Kidney (tissue), 14 donors: ENCODE data around the gene SUCLG1. TPM values are rescaled to one million over a fixed set of nuclear protein-coding genes. Genes with fewer than 3 reads are reported as not detected.
"Not testable (repeated sequence)": the region's sequence is repeated elsewhere in the genome, so short reads cannot be mapped to it uniquely, and the experiment has no call there.

Experiments
- DNase-seq, 5 donors: peaks; one replicate each; pipeline ENCODE4 v3.0.0-alpha.2; 2013 to 2020
- FAIRE-seq: peaks from 2 replicates; lab custom pipeline; 2012; peaks lifted over from hg19 to GRCh38; lab: Jason Lieb, UNC
- H3K27ac ChIP-seq, 2 donors: one replicate each; pipeline ENCODE4 v1.7.0; 2013; ENCODE audit warnings: low read depth in 2 of 2, low read length in 2 of 2, inconsistent platforms in 1 of 2
- H3K27me3 ChIP-seq: one replicate; pipeline ENCODE4 v1.7.1; 2013; ENCODE audit warnings: low read length, inconsistent platforms; ENCODE audit not compliant: control insufficient read depth, insufficient read depth
- H3K36me3 ChIP-seq, 3 donors: one replicate each; pipeline versions ENCODE4 v1.7.0 to v1.7.1; 2013; ENCODE audit warnings: low read length in 3 of 3, control low read depth in 1 of 3, inconsistent platforms in 1 of 3; ENCODE audit not compliant: insufficient read depth in 3 of 3, control insufficient read depth in 2 of 3
- H3K4me1 ChIP-seq, 3 donors: one replicate each; pipeline versions ENCODE4 v1.7.0 to v1.7.1; 2013; ENCODE audit warnings: low read length in 3 of 3, inconsistent platforms in 1 of 3, low read depth in 1 of 3; ENCODE audit not compliant: control insufficient read depth in 2 of 3, insufficient read depth in 2 of 3
- H3K4me3 ChIP-seq, 3 donors: one replicate each; pipeline versions ENCODE4 v1.7.0 to v1.8.1; 2013; ENCODE audit warnings: low read length in 3 of 3, control low read depth in 1 of 3, inconsistent platforms in 1 of 3
- H3K9ac ChIP-seq, 3 donors: one replicate each; pipeline versions ENCODE4 v1.7.0 to v1.7.1; 2013; ENCODE audit warnings: low read length in 3 of 3, control low read depth in 1 of 3, inconsistent platforms in 1 of 3
- H3K9me3 ChIP-seq, 3 donors: one replicate each; pipeline versions ENCODE4 v1.7.0 to v1.7.1; 2013; ENCODE audit warnings: low read length in 3 of 3, control low read depth in 1 of 3, inconsistent platforms in 1 of 3; ENCODE audit not compliant: control insufficient read depth in 2 of 3, insufficient read depth in 1 of 3
- intact Hi-C: fragments of 100-400 bp; cut with DNase I; formaldehyde crosslinking; loops from one replicate; pipeline ENCODE4 v1.11.1; 2022
- polyA plus RNA-seq: library from polyadenylated mRNA; stranded (reverse); fragments of 350-450 nt; fragmentation: Illumina TruSeq; extraction: RNeasy Lipid Tissue Mini Kit (QIAGEN cat#74804); gene quantifications from one replicate; pipeline ENCODE4 v1.2.3, GENCODE V29; 2014; ENCODE audit warnings: low read depth, low replicate concordance; ENCODE audit not compliant: insufficient read depth
- total RNA-seq: library from RNA; stranded (reverse); fragmentation: NEBNext Ultra II Directional; extraction: Animal tissue kit (Norgen Biotek cat#: 25700); gene quantifications from one replicate; pipeline ENCODE4 v1.2.1, GENCODE V29; 2021
- TF ChIP-seq, protein P1 (sequence below): IDR thresholded peaks from 3 replicates; pipeline ENCODE4 v1.5.1; 2012; ENCODE audit warnings: mild to moderate bottlenecking, moderate library complexity, borderline replicate concordance; ENCODE audit not compliant: insufficient read depth; ENCODE audit errors: extremely low read depth
- donor health status: control.
- donor health status: control.
- donor health status: control.
- donor health status: control.
- donor health status: control.
- donor health status: DM: yes; HTN: yes; CAD: no.
- donor health status: Normal renal cell carcinoma (clear cell type).

Gene SUCLG1
- total and polyA plus RNA-seq, 2 donors from 2014 or later = 89.6 to 789 TPM

DNA sequence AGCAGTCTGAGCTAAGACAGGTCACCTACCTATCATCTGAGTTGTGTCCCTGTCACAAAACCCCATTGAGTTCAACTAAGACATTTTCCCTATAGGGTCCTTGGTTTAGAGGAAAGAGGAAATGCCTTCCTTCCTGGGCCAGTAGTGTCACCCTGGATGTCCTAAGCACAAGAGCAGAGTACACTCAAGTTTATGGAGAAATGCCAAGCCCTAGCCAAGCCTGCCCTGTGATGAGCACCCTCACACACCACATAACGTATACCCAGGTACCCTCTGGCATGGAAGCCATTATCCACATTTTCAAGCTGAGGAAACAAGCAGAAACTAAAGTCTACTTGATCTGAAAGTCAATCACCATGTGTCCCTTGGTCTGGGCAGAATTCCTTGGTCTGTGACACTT is 37.3 kb downstream of the SUCLG1 start:
- peaks cover 0 to 19% (median 3%) of the 10 kb centered on the region in 3 donors for H3K36me3 ChIP-seq
- DNase-seq (no peak), FAIRE-seq (no peak)
- H3K27ac ChIP-seq = no peak overlapping the region
- H3K4me1 ChIP-seq = peaks cover 0 to 5% (median 0%) of the 10 kb centered on the region in 3 donors
- no peaks in the 10 kb centered on the region for H3K9me3 ChIP-seq
- H3K9ac ChIP-seq = no peak overlapping the region
- intact Hi-C loops = no loop called here
- TF ChIP-seq, protein P1, sequence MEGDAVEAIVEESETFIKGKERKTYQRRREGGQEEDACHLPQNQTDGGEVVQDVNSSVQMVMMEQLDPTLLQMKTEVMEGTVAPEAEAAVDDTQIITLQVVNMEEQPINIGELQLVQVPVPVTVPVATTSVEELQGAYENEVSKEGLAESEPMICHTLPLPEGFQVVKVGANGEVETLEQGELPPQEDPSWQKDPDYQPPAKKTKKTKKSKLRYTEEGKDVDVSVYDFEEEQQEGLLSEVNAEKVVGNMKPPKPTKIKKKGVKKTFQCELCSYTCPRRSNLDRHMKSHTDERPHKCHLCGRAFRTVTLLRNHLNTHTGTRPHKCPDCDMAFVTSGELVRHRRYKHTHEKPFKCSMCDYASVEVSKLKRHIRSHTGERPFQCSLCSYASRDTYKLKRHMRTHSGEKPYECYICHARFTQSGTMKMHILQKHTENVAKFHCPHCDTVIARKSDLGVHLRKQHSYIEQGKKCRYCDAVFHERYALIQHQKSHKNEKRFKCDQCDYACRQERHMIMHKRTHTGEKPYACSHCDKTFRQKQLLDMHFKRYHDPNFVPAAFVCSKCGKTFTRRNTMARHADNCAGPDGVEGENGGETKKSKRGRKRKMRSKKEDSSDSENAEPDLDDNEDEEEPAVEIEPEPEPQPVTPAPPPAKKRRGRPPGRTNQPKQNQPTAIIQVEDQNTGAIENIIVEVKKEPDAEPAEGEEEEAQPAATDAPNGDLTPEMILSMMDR = no peak
- no peak overlapping the region for H3K4me3 ChIP-seq
- H3K27me3 ChIP-seq = no peaks in the 10 kb centered on the region

DNA sequence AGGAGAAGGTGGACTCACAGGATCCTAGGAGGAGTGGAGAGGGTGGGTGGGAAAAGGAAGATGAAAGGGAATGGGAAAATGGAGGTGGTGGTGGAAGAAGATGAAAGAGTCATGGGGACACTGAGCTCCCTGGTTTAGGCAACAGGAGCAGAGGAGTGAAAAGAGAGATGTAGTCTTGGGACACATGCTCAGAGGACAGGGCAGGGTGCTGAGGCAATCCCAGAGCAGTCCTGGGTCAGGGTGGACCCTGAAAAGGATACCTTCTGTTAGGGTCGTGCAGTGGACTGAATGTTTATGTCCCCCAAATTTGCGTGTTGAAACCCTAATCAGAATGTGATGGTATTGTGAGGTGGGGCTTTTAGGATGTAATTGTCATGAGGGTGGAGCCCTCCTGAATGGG is 37.9 kb downstream of the SUCLG1 start:
- FAIRE-seq (no peak), DNase-seq (no peak)
- TF ChIP-seq, protein P1 = no peak
- Histone ChIP-seq H3K27me3 (no peaks in the 10 kb centered on the region), H3K4me1 (peaks cover 0 to 5% (median 0%) of the 10 kb centered on the region in 3 donors), H3K27ac (no peak overlapping the region), H3K4me3 (no peak overlapping the region), H3K9me3 (no peaks in the 10 kb centered on the region), H3K36me3 (peaks cover 0 to 19% (median 3%) of the 10 kb centered on the region in 3 donors), H3K9ac (no peak overlapping the region)
- intact Hi-C loops = no loop called here

DNA sequence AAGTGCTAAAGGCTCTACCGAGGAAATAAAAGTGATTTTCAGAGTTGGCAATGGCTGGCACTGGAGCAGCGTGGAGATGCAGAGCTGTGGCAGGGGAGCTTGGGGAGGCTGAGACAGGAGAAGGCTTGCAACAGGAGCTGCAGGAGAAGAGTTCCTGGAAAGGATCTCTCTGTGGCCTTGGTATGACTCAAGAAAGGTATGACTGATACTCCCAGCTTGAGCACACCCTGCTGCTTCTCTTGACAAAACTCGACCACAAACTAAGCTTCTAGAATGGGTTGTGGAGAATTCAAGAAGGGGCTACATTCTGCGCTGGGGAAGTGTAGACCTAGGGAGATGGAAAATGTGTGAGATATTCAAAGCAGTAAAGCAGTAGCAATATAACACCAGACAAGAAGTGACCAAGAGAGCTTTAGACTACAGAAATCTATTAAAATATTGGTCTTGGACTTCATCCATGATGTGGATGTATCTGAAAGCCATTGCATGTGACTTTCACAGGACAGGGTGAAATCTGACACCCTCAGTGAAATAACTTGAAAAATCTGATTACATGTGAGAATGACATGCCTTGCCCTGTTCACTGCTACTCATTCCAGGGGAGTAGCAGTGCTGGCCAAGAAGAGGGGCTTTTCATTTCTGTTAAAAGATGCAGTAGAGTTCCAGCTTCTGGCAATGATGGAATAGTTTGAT is 41.5 kb downstream of the SUCLG1 start:
- no peak overlapping the region for H3K9ac ChIP-seq
- H3K4me1 ChIP-seq = no peaks in the 10 kb centered on the region
- no peaks in the 10 kb centered on the region for H3K36me3 ChIP-seq
- no peak for FAIRE-seq
- no peaks in the 10 kb centered on the region for H3K9me3 ChIP-seq
- H3K27me3 ChIP-seq = no peaks in the 10 kb centered on the region
- no peak overlapping the region for H3K4me3 ChIP-seq
- TF ChIP-seq, protein P1 = no peak
- intact Hi-C loops = no loop called here
- no peak for DNase-seq
- H3K27ac ChIP-seq = no peak overlapping the region

DNA sequence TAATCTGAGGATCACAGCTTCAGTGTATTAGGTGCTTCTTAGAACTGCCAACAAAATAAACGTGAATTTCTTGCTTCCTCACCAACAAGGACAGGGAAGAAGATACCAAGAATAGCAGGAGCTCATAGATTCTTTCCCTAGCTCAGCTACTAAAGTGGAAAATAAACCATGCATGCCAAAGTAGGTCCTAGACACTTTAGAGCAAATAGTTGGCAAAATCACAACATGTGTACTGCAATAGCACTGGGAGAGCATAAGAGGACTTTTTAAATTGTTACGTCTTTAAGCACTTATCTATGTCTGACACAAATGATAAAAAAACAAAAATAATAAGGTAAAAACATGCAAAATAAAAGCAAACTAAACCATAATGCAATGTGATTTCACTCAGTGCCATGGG is 49.5 kb downstream of the SUCLG1 start:
- Histone ChIP-seq H3K9ac (no peak overlapping the region), H3K9me3 (no peaks in the 10 kb centered on the region), H3K4me3 (no peak overlapping the region), H3K4me1 (no peaks in the 10 kb centered on the region), H3K27ac (no peak overlapping the region), H3K36me3 (no peaks in the 10 kb centered on the region), H3K27me3 (no peaks in the 10 kb centered on the region)
- intact Hi-C loops = no loop called here
- TF ChIP-seq, protein P1 = no peak
- no peak for DNase-seq
- FAIRE-seq = no peak

DNA sequence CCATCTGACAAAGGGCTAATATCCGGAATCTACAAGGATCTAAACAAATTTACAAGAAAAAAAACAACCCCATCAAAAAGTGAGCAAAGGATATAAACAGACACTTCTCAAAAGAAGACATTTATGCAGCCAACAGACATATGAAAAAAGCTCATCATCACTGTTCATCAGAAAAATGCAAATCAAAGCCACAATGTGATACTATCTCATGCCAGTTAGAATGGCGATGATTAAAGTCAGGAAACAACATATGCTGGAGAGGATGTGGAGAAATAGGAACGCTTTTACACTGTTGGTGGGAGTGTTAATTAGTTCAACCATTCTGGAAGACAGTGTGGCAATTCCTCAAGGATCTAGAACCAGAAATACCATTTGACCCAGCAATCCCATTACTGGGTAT is 57.0 kb downstream of the SUCLG1 start:
- H3K9ac ChIP-seq, FAIRE-seq, DNase-seq, H3K4me1 ChIP-seq, intact Hi-C loops, H3K36me3 ChIP-seq, H3K9me3 ChIP-seq, H3K27me3 ChIP-seq, H3K27ac ChIP-seq, H3K4me3 ChIP-seq: not testable (repeated sequence)
